Urinary bladder (tissue), 3 donors: ENCODE results near the gene CCR5AS.
"Not testable (repeated sequence)": the region's sequence is repeated elsewhere in the genome, so short reads cannot be mapped to it uniquely, and the experiment has no call there.

Experiments used
- DNase-seq: peaks from one replicate; pipeline ENCODE4 v3.0.0-alpha.2; 2015; ENCODE audit errors: extremely low spot score
- H3K27ac ChIP-seq: one replicate; pipeline ENCODE4 v1.5.1; 2013; ENCODE audit warnings: low read depth, mild to moderate bottlenecking, moderate library complexity
- H3K36me3 ChIP-seq: one replicate; pipeline ENCODE4 v1.6.1; 2013; ENCODE audit warnings: mild to moderate bottlenecking, moderate library complexity; ENCODE audit not compliant: insufficient read depth
- H3K4me1 ChIP-seq: one replicate; pipeline ENCODE4 v1.6.1; 2013; ENCODE audit warnings: mild to moderate bottlenecking, moderate library complexity; ENCODE audit not compliant: insufficient read depth
- H3K4me3 ChIP-seq: one replicate; pipeline ENCODE4 v1.5.1; 2013; ENCODE audit warnings: low read depth, low read length
- WGBS: extraction: QIAGEN DNeasy Blood & Tissue Kit; methylation state at CpG from one replicate; pipeline ENCODE4 v1.1.7; 2013; 5-methylcytosine and 5-hydroxymethylcytosine counted together
- donor health status: healthy with polysubstance abuse.
- donor health status: healthy.

Gene CCR5AS

DNA sequence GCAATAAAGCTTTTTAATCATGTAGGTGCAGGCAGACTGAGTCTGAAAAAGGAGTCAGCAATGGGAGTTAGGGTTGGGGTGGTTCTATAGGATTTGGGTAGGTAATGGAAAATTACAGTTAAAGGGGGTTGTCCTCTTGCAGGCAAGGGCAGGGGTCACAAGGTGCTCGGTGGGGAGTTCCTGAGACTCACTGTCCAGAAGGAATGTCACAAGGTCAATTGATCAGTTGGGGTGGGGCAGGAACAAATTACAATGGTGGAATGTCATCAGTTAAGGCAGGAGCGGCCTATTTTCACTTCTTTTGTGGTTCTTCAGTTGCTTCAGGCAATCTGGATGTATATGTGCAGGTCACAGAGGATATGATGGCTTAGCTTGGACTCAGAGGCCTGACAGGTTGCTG is 13.9 kb downstream of the CCR5AS start:
- H3K36me3 ChIP-seq: no peaks in the 10 kb centered on the region
- no peak overlapping the region for H3K4me3 ChIP-seq
- WGBS: 84% methylated on average over 2 of the region's 2 CpGs
- H3K4me1 ChIP-seq: no peaks in the 10 kb centered on the region
- no peak for DNase-seq
- H3K27ac ChIP-seq: no peak overlapping the region

DNA sequence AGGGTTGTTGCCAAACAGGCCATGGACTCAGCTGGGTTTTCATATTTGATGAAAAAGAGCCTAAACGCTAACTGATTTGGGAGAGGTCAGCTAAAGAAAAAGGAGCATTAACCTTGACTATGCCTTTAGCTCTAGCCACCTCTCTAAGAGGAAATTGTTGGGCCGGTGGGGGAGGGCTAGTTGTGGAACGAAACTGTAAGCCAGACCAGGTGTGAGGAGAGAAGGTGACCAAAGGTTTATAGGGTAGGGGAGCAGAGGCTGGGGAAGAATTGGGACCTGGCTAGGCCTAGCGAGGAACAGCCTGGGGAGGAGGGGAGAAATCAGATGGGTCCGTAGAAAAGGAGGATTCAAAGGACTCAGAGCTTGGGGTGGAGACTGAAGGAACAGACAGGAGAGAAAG is 15.3 kb downstream of the CCR5AS start:
- H3K27ac ChIP-seq, H3K4me3 ChIP-seq, H3K4me1 ChIP-seq, H3K36me3 ChIP-seq, DNase-seq: not testable (repeated sequence)
- WGBS: 85% methylated on average over 5 of the region's 5 CpGs

DNA sequence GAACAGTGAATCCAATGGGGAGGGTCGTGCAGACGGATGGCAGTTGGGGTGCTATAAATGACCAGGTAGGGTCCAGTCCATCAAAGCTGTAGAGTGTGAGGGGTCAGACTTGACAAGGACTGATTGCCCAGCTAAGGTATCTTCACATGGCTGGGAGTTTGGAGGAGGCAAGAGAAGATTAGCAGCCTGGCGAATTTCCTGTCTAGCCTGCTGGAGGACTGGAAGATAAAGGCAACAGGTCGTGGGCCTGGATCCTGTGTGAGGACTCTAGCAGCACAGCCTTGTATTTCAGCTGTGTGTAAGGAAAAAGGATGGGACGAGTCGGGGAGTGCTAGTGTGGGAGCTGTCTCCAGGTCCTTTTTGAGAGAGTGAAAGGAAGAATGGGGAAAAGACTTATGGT is 17.6 kb downstream of the CCR5AS start:
- no peak for DNase-seq
- 71% methylated on average over 6 of the region's 6 CpGs for WGBS
- no peak overlapping the region for H3K27ac ChIP-seq
- no peaks in the 10 kb centered on the region for H3K36me3 ChIP-seq
- no peaks in the 10 kb centered on the region for H3K4me1 ChIP-seq
- no peak overlapping the region for H3K4me3 ChIP-seq

DNA sequence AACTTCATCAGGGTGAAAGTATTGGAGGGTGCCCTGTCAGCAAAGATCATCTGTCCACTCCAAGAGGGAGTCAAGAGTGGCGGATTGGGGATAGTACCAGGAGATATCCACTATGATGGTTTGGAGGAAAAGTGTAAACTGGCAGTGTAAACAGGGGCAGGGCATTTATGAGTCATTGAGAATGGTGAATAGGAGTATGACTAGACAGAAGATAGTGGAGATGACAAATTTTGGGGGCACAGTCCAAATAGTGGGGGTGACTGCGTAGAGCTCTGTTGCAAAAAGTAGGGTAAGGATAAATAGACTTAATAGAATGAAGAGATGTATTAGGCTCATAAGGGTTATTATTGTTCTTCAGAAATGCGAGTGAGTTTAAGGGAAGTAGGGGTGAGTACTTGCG is 18.0 kb downstream of the CCR5AS start:
- DNase-seq, H3K27ac ChIP-seq, H3K4me1 ChIP-seq, H3K36me3 ChIP-seq, H3K4me3 ChIP-seq: not testable (repeated sequence)
- WGBS: 91% methylated on average over 4 of the region's 4 CpGs

DNA sequence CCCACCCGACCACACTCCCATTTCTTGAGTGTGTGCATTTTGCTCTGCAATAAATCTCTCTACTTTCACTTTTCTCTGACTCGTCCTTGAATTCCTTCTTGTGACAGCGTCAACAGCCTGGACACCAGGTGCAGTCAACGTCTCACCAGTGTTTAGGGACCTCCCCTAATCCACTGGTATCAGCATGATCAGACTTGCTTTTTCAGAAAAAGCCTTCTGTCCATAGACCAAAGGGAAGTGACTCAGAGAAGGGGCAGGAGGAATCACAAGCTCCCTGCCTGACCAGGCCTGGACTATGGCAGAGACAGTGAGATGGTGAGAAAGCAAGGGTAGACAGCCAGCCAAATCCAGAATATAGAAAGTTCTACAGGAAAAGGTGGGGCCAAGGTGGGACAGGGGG is 20.7 kb downstream of the CCR5AS start:
- WGBS: 48% methylated on average over 4 of the region's 4 CpGs
- H3K36me3 ChIP-seq: no peaks in the 10 kb centered on the region
- no peak overlapping the region for H3K4me3 ChIP-seq
- H3K4me1 ChIP-seq: no peaks in the 10 kb centered on the region
- no peak overlapping the region for H3K27ac ChIP-seq
- no peak for DNase-seq

DNA sequence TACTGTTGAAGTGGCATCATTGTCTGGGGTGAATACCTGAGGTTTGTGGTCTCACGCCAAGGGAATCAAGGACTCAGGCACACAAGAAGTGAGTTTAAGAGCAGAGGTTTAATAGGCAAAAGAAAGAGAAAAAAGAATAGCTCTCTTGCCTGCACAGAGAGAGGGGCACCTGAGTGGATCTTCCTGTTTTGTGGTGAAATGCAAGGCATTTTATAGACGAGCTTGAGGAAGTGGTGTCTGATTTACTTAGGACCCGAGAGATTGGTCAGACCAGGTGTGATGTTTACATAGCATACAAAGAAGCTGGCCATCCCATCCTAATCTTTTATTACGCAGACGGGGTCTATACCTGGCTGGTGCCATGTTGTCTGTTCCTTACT is 22.9 kb downstream of the CCR5AS start:
- DNase-seq: no peak
- Histone ChIP-seq H3K4me1 (no peaks in the 10 kb centered on the region), H3K27ac (no peak overlapping the region), H3K36me3 (no peaks in the 10 kb centered on the region), H3K4me3 (no peak overlapping the region)
- WGBS: 50% methylated on average over 5 of the region's 5 CpGs

DNA sequence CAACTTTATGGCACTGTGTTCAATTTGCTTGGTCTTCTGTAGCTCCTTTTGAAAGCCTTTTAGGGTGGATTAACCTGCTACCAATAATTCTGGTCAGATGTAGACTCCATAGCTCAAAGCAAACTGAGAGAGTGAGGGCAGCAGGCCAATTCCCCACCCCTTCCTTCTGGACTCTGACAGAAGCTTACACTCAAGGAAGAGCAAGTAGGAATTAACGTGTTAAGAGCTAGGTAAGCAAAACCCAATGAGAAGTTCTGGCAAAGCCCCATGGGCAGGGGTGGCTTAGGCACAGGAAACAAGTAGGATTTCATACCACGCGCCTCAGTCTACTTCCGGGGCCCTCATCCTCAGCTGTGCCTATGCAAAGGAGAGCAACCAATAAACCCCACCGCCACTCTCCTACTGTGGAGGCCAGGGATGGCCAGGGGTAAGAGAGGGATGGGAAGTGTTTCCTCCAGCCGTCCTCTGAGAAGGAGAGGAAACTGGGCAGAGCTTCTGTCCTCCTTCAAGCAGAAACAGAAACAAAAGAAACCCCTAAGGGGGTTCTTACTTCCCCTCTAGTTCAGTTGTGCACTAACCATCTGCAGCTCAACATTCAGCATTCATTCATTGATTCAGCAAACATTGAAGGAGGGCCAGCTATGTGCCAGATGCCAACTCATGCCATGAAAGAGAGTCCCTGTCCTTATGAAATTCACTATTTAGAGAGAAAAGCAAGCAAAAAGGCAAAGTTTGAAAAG is 23.5 kb downstream of the CCR5AS start:
- WGBS: 53% methylated on average over 6 of the region's 6 CpGs
- no peaks in the 10 kb centered on the region for H3K36me3 ChIP-seq
- DNase-seq: no peak
- no peak overlapping the region for H3K4me3 ChIP-seq
- H3K27ac ChIP-seq: no peak overlapping the region
- no peaks in the 10 kb centered on the region for H3K4me1 ChIP-seq

DNA sequence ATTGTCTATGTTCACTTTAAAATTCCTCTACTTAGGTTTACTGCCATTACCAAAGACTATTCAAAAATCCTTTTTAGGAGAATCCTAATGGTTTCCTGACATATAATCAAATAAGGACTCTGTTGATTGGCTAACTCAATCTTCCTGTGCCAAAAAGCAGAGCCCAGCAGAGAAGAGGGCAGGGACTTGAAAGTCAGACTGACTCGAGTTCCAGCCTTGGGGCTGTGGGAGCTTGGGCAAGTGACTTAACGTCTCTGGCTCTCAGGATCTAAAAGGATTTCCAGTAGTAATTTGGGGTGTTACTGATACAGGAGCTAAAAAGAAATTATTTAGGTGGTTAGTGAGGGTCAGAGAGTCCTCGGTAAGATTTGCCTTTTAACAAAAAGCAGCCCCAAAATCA is 25.2 kb downstream of the CCR5AS start:
- Histone ChIP-seq H3K4me1 (no peaks in the 10 kb centered on the region), H3K27ac (no peak overlapping the region), H3K4me3 (no peak overlapping the region), H3K36me3 (no peaks in the 10 kb centered on the region)
- 33% methylated on average over 3 of the region's 3 CpGs for WGBS
- no peak for DNase-seq

DNA sequence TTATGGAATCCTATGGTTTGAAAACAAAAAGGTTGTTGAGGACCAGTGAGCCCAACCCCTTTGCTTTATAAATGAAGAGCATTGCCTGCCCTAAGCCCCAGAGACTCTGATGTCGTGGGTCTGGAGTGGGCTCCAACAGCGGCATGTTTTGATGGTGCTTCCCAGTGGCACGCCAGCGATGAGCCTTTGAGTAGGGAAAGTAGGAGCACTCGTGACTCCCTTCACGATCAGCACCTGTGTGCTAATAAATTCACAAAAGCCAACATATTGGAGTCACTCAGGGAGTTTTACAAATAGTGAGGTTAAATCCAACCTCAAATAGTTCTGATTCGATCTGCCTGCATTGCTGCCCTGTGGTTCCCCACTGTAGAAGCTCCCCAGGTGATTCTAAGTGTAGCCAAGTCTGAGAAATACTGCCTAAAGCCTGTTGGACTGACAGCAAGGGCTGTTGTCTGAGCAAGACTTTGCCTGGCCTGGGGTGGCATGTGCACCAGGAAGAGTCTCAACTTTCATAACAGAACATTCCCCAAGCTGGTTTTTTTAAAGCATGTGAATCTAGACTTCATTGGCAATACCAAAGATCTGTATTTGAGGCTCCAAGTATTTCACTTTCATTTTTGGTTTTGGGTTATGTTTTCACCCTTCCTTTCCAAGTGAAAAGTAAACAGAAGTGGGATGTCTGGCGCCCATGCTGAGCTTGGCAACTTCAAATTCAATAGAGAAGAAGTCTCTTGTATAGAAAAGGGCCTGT is 26.2 kb downstream of the CCR5AS start:
- Histone ChIP-seq H3K36me3 (no peaks in the 10 kb centered on the region), H3K27ac (no peak overlapping the region), H3K4me1 (no peaks in the 10 kb centered on the region), H3K4me3 (no peak overlapping the region)
- WGBS: 79% methylated on average over 8 of the region's 8 CpGs
- DNase-seq: no peak

DNA sequence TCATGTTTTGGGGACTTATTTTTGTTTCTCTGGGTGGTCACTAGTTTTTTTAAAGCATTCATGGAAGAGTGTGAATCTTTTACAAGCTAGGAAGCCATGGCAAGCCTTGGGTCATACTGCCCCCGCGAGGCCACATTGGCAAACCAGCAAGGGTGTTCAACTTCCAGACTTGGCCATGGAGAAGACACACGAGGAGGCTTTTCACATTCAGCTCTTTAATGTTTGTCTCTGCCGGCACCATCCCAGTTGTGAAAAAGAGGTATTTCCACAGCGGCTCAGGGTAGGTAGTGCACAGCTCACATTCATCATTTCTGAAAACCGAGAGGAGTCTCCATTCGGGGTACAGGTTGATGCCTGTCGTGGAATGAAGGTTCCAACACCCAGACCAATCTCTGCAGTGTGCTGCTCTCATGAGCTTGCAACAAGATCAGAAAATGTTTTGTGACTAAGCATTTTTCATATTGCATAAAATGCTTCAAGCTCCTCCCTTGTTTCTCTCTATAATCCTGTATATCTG is 28.4 kb downstream of the CCR5AS start:
- Histone ChIP-seq H3K27ac (no peak overlapping the region), H3K4me1 (no peaks in the 10 kb centered on the region), H3K4me3 (no peak overlapping the region), H3K36me3 (no peaks in the 10 kb centered on the region)
- 41% methylated on average over 8 of the region's 8 CpGs for WGBS
- DNase-seq: no peak

DNA sequence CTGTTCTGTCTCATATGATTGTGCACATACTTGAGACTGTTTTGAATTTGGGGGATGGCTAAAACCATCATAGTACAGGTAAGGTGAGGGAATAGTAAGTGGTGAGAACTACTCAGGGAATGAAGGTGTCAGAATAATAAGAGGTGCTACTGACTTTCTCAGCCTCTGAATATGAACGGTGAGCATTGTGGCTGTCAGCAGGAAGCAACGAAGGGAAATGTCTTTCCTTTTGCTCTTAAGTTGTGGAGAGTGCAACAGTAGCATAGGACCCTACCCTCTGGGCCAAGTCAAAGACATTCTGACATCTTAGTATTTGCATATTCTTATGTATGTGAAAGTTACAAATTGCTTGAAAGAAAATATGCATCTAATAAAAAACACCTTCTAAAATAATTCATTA is 31.1 kb downstream of the CCR5AS start:
- WGBS: 25% methylated on average over 2 of the region's 2 CpGs

DNA sequence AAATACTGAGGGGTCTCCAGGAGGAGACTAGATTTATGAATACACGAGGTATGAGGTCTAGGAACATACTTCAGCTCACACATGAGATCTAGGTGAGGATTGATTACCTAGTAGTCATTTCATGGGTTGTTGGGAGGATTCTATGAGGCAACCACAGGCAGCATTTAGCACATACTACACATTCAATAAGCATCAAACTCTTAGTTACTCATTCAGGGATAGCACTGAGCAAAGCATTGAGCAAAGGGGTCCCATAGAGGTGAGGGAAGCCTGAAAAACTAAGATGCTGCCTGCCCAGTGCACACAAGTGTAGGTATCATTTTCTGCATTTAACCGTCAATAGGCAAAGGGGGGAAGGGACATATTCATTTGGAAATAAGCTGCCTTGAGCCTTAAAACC is 31.6 kb downstream of the CCR5AS start:
- DNase-seq: no peak
- Histone ChIP-seq H3K36me3 (no peaks in the 10 kb centered on the region), H3K27ac (no peak overlapping the region), H3K4me3 (no peak overlapping the region), H3K4me1 (no peaks in the 10 kb centered on the region)
- 77% methylated on average over 2 of the region's 2 CpGs for WGBS

More for the DNA sequence above, 31.1 kb downstream of the CCR5AS start:
- H3K36me3 ChIP-seq: no peaks in the 10 kb centered on the region
- H3K27ac ChIP-seq: no peak overlapping the region
- no peaks in the 10 kb centered on the region for H3K4me1 ChIP-seq
- H3K4me3 ChIP-seq: no peak overlapping the region
- no peak for DNase-seq

DNA sequence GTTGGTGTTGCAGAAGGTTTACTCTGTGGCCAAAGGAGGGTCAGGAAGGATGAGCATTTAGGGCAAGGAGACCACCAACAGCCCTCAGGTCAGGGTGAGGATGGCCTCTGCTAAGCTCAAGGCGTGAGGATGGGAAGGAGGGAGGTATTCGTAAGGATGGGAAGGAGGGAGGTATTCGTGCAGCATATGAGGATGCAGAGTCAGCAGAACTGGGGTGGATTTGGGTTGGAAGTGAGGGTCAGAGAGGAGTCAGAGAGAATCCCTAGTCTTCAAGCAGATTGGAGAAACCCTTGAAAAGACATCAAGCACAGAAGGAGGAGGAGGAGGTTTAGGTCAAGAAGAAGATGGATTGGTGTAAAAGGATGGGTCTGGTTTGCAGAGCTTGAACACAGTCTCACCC is 32.1 kb downstream of the CCR5AS start:
- Histone ChIP-seq H3K4me1 (no peaks in the 10 kb centered on the region), H3K36me3 (no peaks in the 10 kb centered on the region), H3K27ac (no peak overlapping the region), H3K4me3 (no peak overlapping the region)
- 74% methylated on average over 3 of the region's 3 CpGs for WGBS
- no peak for DNase-seq
